NB4 (cell line): ENCODE measurements around the gene PDYN.

Source experiments
- DNase-seq: peaks from one replicate; pipeline ENCODE4 v3.0.0; 2010; ENCODE audit warnings: low read depth
- H3K4me3 ChIP-seq: one replicate; pipeline ENCODE4 v1.5.1; 2011; ENCODE audit warnings: mild to moderate bottlenecking, low read depth, low read length, moderate library complexity
- MYC ChIP-seq: IDR thresholded peaks from 2 replicates; pipeline ENCODE4 v1.6.1; 2011; ENCODE audit warnings: low read depth, low read length
- POLR2A ChIP-seq: IDR thresholded peaks from 2 replicates; pipeline ENCODE4 v1.6.1; 2011; ENCODE audit warnings: mild to moderate bottlenecking; ENCODE audit not compliant: insufficient read length; ENCODE audit errors: extremely low read depth
- TF ChIP-seq, protein P1 (sequence below): IDR thresholded peaks from 2 replicates; pipeline ENCODE4 v1.6.1; 2011; ENCODE audit warnings: low read depth, low read length
- TF ChIP-seq, protein P2 (sequence below): IDR thresholded peaks from one replicate; pipeline ENCODE4 v1.5.1; 2012; ENCODE audit warnings: low read depth, low read length

The PDYN gene

DNA sequence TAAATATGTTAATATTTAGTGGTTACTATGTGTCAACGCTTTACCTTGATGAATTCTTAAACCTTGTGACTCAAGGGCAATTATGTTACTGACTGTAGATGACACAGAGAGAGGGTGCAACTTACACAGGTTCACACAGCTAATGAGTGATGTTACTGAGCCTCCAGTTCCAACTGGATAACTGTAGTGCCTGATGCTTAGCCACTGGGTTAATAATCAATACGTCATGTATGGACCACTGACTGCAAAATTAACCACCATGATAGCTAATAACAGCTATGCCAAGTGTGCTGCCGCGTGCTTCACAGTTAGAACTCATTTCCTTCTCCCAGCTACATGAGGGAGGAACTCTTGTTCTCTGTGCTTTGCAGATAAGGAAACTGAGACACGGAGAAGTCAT, 53.3 kb downstream of the PDYN start:
- TF ChIP-seq MYC (no peak), POLR2A (no peak)
- TF ChIP-seq, protein P1, sequence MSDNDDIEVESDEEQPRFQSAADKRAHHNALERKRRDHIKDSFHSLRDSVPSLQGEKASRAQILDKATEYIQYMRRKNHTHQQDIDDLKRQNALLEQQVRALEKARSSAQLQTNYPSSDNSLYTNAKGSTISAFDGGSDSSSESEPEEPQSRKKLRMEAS, result no peak
- TF ChIP-seq, protein P2, sequence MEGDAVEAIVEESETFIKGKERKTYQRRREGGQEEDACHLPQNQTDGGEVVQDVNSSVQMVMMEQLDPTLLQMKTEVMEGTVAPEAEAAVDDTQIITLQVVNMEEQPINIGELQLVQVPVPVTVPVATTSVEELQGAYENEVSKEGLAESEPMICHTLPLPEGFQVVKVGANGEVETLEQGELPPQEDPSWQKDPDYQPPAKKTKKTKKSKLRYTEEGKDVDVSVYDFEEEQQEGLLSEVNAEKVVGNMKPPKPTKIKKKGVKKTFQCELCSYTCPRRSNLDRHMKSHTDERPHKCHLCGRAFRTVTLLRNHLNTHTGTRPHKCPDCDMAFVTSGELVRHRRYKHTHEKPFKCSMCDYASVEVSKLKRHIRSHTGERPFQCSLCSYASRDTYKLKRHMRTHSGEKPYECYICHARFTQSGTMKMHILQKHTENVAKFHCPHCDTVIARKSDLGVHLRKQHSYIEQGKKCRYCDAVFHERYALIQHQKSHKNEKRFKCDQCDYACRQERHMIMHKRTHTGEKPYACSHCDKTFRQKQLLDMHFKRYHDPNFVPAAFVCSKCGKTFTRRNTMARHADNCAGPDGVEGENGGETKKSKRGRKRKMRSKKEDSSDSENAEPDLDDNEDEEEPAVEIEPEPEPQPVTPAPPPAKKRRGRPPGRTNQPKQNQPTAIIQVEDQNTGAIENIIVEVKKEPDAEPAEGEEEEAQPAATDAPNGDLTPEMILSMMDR, result no peak
- DNase-seq, result no peak

DNA sequence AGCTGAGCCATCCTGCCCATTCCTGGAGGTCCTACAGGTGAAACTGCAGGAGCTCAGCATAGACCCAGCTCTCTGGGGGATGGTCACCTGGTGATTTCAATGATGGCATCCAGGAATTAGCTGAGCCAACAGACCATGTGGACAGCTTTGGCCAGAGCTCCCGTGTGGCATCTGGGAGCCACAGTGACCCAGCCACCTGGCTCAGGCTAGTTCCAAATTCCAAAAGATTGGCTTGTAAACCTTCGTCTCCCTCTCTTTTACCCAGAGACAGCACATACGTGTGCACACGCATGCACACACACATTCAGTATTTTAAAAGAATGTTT, 54.6 kb downstream of the PDYN start:
- no peak for TF ChIP-seq MYC
- DNase-seq, result no peak
- no peak overlapping the region for H3K4me3 ChIP-seq

More for the DNA sequence above, 53.3 kb downstream of the PDYN start:
- H3K4me3 ChIP-seq, result no peak overlapping the region

DNA sequence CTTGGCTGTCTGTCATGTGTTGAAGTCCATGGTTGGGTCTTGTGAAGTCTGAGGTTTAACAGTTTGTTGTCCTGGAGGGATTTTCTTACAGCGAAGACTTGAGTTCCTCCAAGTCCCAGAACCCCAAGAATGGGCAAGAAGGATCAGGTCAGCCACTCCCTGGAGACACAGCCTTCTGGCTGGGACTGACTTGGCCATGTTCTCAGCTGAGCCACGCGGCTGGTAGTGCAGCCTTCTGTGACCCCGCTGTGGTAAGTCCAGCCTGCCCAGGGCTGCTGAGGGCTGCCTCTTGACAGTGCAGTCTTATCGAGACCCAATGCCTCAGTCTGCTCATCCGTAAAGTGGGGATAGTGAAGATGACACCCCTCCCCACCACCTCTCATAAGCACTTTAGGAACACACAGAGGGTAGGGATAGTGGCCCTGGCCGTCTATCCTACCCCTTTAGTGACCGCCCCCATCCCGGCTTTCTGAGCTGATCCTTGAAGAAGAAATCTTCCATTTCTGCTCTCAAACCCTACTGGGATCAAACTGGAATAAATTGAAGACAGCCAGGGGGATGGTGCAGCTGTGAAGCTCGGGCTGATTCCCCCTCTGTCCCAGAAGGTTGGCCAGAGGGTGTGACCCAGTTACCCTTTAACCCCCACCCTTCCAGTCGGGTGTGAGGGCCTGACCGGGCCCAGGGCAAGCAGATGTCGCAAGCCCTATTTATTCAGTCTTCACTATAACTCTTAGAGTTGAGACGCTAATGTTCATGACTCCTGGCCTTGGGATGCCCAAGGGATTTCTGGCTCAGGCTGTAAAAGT, 55.2 kb downstream of the PDYN start:
- TF ChIP-seq MYC (no peak), POLR2A (no peak)
- TF ChIP-seq, protein P1, result no peak
- TF ChIP-seq, protein P2, result no peak
- no peak overlapping the region for H3K4me3 ChIP-seq
- no peak for DNase-seq

DNA sequence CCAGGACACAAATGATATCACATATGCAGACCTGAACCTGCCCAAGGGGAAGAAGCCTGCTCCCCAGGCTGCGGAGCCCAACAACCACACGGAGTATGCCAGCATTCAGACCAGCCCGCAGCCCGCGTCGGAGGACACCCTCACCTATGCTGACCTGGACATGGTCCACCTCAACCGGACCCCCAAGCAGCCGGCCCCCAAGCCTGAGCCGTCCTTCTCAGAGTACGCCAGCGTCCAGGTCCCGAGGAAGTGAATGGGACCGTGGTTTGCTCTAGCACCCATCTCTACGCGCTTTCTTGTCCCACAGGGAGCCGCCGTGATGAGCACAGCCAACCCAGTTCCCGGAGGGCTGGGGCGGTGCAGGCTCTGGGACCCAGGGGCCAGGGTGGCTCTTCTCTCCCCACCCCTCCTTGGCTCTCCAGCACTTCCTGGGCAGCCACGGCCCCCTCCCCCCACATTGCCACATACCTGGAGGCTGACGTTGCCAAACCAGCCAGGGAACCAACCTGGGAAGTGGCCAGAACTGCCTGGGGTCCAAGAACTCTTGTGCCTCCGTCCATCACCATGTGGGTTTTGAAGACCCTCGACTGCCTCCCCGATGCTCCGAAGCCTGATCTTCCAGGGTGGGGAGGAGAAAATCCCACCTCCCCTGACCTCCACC, 56.4 kb downstream of the PDYN start:
- TF ChIP-seq, protein P1, result no peak
- no peak for TF ChIP-seq POLR2A
- TF ChIP-seq, protein P2, result no peak
- no peak for TF ChIP-seq MYC
- DNase-seq, result no peak
- no peak overlapping the region for H3K4me3 ChIP-seq

DNA sequence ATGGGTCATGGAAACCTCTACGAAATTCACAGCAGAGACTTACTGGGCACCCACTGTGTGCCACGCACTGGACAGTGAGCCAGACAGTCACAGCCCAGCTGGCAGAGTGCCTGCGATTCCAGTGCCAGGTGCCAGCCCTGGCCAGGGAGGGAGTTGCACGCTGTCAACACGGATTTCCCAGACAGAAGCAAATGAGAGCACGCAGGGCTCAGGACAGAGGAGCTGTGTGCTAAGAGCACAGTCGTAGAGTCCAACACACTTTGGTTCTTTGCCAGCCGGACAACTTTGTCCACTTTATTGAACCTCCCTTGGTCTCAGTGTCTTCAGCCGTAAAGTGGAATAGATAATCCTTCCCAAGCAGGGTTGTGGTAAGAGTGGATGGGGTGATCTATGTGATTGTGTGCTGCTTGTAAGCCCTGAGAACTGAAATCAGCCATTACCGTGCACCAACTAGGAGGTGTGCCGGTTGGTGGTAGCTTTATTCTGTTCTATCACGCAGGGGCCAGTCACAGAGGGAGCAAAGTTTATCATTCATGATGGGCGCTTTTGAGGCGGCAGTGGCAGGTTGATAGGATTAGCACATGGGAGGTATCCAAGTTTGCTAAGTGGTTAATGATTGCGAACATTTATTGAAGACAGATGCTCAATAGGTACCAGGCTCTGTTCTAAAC, 58.0 kb downstream of the PDYN start:
- TF ChIP-seq, protein P1, result no peak
- TF ChIP-seq, protein P2, result no peak
- no peak for TF ChIP-seq MYC
- no peak for TF ChIP-seq POLR2A
- DNase-seq, result no peak

More for the DNA sequence above, 58.0 kb downstream of the PDYN start:
- H3K4me3 ChIP-seq, result no peak overlapping the region
